HL-60/S4 treated with phorbol 12-myristate 13-acetate at 8.2 ng/mL for 4 days and 3 days (cell line): ENCODE data around the gene TMEM263.

Experiments used
- in situ Hi-C: fragments of 300-500 bp; cut with MboI; formaldehyde crosslinking; loops from 2 replicates; pipeline ENCODE4 v1.15.0; 2022; ENCODE audit warnings: low sequenced_read_pairs

The TMEM263 gene

DNA sequence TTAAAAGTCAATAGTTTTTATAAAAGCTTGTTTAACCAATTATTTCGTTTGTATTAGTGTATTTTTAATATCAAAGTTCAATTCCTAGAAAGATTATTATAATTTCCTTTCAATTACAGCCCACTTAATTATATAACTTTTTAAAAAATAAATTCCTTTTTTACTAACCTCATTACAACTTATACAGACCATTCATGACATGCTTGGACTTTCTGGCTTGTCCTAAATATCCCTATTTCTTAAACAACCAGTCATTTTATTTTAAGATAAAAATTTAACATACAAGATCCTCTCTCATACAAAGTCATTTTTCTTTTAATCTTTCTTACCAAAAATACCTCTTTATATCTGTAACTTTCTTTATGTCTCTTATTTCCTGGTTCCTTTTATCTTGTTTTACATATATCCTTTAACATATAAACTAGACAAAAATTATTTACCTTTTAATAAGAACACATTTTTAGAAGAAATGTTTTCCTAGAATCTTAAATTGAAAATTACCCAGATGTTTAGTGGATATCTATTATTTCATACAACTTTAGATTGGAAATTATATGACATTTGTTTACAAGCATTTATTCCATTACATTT is 10.4 kb upstream of the TMEM263 start:
- in situ Hi-C loops: no loop called here

GRCh38 chr12:106947461-106947860 is 8.2 kb upstream of the TMEM263 start:
- in situ Hi-C loops: no loop called here

GRCh38 chr12:106950591-106950990 is 5.1 kb upstream of the TMEM263 start:
- in situ Hi-C loops: no loop called here

GRCh38 chr12:106953352-106954250 is 2.1 kb upstream of the TMEM263 start:
- in situ Hi-C loops: no loop called here

DNA sequence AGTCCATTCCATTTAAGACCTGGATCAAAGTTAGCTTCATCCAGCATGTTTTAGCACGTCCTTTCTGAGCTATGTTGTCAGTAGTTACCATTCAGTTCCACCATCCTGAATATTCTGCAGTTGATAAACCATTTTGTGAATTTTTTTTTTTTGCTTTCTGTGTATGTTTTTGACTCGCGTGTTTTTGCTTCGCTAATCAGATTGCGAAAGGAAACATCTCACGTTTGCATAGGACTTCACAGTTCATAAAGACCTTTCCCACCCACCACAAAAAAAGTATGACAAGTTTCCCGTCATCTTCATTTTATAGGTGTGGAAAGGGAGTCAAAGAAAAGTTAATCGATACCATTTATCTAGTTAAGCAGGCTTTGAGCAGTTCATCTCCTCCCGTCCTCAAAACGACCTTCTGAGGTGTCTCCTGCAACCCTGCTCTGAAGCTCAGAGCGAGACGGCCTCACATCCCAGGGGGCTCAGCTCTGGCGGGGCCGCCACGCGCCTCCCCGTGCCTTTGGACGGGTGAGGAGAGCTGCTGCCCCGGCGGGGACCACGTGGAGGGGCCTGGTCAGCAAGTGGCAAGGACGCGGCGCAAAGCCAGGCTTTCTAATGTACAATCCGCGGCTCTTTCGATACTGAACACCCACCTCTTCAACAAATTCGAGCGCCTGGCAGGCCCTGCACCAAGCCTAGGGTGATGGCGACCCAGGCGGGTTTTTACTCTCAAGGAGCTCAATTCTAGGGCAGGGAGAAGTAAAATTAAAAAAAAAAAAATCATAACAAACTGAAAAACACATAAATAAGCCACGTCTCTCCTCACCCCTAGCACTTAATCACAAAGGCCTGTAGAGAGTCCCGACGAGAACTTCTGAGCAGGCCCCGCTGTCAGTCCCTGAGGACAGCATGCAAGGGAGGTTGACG is 988 bp upstream of the TMEM263 start:
- in situ Hi-C loops: no loop called here

DNA sequence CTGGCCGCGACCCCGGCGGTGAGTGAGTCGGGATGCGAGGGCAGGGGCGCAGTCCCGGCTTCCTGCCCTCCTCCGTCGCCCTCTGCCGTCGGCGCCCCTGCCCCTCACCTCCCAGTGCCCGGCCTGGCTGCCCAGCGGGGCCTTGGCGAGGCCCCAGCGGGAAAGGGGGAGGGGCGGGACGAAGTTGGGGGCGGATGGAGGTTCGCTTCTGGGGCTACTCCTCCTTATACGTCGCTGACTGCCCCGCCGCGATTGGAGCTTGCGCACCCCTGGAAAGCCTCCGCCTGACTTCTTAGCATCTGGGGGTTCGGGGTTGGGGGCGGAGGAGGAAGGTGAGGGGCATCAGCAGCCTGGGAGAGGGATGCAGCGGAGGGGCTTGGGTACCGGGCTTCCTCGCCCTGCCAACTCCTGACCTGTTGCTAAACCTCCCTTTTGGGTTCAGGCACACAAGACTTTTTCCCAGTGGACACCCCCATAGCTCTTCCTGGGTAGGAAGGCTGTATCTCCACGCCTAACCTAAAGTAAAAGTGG is 406 bp downstream of the TMEM263 start:
- in situ Hi-C loops: no loop called here

DNA sequence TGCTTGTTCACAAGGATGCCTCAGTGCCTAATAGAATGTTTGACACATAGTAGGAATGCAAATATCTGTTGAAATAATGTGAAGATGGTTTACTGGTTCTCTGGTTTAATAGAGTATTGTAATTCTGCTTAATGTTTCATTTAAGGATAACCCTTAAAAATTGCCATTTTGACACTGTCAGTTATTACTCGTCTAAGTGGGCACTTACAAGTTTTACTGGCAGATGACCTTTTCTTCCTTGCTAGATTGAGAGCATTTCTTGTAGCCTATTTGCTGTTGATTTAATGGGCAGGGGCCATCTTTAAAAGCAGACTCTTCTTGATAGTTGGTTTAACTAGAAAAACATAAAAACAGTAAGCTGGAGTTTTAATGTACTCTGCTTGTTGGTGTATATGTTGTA is 1.9 kb downstream of the TMEM263 start:
- in situ Hi-C loops: no loop called here

GRCh38 chr12:106960443-106960842 is 4.7 kb downstream of the TMEM263 start:
- in situ Hi-C loops: no loop called here

DNA sequence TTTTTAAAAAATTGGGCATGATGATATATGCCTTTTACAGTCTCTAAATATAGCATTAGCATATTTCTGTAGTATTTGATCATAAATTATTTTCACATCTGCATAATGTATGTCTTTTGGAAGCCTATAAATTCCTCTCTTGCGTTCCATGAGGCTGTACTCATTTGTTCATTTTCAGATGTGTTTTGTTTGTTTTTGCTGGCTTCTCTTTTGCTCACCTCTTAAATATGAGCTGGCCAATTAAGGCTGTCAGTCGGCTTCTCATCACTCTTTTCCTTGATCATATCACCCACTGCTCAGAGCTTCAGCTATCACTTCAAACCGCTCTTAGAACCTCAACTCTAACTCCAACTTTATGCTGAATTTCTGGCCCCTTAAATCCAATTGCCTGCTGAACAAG is 6.6 kb downstream of the TMEM263 start:
- in situ Hi-C loops: no loop called here

- in situ Hi-C loops: no loop called here
Measured at GRCh38 chr12:106964526-106964925, 8.8 kb downstream of the TMEM263 start.

- in situ Hi-C loops: no loop called here
Measured at GRCh38 chr12:106971065-106971464, 15.4 kb downstream of the TMEM263 start.

DNA sequence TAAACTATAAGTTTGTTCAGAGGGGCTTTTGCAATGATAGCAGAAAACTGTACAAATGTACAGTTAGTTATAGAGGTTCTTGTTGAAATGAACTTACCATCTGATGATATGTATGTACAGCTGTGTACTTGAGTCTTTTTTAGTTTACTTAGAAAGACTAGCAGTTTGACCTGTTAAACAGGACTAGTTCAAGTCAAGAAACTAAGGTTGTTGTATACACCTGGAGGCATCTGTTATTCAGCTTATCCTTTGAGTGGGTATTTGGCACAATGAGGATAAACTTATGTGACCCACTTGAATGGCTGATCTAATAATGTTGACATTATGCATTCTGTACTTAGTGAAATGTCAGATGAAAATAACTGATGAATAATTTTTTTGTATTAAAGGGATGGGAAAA is 17.8 kb downstream of the TMEM263 start:
- in situ Hi-C loops: no loop called here

- in situ Hi-C loops: no loop called here
Measured at GRCh38 chr12:106974511-106974910, 18.8 kb downstream of the TMEM263 start.

DNA sequence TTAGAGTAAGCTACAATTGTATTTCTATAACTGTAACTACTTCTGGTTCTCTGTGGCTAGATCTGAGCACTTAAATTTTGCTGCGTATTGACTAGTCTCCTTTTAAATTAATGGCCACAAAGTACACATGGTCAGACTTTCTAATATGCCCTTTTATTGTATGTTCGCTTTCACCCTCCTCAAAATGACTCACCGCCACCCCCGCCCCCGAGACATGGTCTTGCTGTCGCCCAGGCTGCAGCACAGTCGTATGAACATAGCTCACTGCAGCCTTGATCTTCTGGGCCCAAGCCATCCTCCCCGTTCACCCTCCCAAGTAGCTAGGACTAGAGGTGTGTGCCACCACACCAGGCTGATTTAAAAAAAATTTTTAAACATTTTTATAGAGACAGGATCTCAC is 19.4 kb downstream of the TMEM263 start:
- in situ Hi-C loops: no loop called here

DNA sequence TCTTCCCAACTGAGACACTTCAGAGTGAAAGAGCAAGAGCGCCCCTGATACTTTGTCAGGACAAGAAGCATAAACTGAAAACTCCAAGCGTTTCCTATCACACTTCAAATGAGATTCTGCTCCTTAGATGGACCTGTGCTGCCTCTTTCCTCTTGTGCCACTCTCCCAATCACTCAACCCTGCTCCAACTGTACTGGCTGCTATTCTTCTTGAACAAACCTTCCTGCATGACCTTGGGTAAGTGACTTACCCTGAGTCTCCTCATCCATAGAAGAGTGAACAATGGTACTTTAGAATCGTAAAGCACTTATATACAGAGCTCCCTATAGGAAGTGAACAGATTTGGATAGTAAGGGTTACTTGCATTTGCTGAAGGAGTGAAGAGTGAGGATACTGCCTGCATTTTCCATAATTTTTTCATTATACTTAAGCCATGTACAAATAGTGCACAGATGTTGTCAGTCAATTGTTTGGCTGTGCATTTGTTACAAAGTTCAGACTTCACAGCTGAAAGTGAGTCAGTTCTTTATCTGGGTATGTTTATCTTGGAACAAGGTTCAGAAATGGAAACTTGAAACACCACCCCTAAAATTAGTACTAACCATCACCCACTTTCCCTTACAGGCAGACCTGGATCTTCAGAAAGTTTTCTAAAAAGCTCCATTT is 20.4 kb downstream of the TMEM263 start:
- in situ Hi-C loops: no loop called here

GRCh38 chr12:106976668-106977067 is 21.0 kb downstream of the TMEM263 start:
- in situ Hi-C loops: no loop called here

DNA sequence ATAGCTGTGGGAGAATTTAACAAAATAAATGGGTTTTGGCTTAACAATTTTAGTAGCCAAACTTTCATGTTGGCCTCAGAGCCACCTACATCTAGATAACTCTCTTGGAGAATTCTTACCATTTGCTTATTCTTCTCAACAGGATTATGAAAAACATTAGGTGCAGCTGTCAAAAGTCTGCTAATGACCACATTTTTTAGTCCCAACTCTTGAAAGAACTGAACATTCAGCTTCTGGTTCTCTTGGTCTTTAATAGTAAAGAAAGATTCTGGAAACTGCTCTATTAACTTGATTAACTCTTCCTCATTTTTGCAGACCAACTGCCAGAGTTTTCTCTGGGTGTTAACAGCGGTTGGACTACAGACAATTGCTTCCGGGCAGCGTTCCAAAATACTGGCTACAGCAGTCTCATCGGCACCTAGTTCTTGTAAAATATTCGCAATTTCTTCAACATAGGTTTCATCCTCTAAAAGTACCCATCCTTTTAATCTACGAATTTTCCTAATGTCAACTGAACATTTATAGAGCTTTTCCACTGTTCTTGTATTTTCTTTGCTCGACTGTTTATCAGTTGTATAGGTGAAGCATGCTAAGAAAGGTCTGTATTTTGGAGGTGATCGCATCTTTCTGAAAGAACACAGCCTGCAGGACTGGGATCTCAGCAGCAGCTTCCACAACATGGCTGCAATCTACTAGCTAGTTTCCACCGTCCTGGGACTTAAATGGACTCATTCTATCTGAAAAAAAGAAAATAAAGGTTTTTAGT is 22.5 kb downstream of the TMEM263 start:
- in situ Hi-C loops: no loop called here

DNA sequence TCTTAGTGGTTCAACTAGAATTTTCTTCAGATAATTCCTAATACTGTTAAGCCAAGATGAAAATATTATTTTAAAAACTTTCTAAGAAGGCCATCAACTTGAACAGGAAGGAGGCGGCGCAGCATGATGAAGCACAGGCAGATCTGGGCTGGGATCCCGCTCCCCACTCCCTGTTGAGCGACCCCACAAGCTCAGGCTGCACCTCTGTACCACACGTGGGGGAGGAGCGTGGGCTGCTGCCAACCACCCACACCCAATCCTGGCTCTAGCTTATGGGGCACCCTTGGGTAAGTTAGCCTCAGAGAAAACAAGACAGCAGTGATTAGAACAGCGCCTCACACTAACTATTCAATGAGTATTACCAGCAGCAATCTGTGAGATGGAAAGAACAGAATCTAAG is 25.2 kb downstream of the TMEM263 start:
- in situ Hi-C loops: no loop called here

- in situ Hi-C loops: no loop called here
Measured at GRCh38 chr12:106981788-106982187, 26.1 kb downstream of the TMEM263 start.

DNA sequence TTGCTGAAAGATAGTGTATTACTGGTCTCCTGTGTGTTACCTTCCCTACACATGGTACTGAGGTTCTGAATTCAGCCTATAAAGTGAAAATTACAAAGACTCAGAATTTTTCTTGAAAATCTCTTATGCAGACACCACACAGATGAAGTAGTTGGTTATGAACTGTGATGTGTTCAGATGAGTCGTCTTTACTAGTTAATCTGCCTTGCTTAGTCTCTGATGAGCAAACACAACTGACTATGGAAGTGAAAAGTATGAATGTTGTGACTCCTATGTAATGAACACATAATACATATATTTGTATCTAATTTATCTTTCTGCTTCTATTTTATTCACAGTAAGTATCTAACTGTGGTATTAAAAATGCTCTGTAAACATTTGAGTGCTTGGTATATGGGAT is 26.5 kb downstream of the TMEM263 start:
- in situ Hi-C loops: no loop called here
